Activated CD4-positive, alpha-beta T cell treated with anti-CD3 and anti-CD28 coated beads, Interleukin-10, Interleukin-2, amounts not matched to agents 100 ng/mL and 50 ng/mL, durations not matched to agents 16 hours and 8 hours (primary cell): ENCODE measurements around the gene TBC1D14.
A peak's percentile ranks its signal among the peaks of the same experiment; 100 is the strongest.
"Not testable (repeated sequence)": the region's sequence is repeated elsewhere in the genome, so short reads cannot be mapped to it uniquely, and the experiment has no call there.

Experiments
- DNase-seq: peaks from one replicate; pipeline ENCODE4 v3.0.0-alpha.2; 2020

The TBC1D14 gene

DNA sequence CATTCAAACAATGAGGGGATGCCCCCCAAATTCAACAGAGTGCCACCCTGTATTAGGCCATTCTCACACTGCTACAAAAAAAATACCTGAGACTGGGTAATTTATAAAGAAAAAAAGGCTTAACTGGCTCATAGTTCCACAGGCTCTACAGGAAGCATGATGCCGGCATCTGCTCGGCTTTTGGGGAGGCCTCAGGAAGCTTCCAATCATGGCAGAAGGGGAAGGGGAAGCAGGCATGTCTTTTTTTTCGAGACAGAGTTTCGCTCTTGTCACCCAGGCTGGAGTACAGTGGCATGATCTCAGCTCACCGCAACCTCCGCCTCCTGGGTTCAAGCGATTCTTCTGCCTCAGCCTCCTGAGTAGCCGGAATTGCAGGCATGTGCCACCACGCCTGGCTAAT, 18.7 kb upstream of the TBC1D14 start:
- not testable (repeated sequence) for DNase-seq

DNA sequence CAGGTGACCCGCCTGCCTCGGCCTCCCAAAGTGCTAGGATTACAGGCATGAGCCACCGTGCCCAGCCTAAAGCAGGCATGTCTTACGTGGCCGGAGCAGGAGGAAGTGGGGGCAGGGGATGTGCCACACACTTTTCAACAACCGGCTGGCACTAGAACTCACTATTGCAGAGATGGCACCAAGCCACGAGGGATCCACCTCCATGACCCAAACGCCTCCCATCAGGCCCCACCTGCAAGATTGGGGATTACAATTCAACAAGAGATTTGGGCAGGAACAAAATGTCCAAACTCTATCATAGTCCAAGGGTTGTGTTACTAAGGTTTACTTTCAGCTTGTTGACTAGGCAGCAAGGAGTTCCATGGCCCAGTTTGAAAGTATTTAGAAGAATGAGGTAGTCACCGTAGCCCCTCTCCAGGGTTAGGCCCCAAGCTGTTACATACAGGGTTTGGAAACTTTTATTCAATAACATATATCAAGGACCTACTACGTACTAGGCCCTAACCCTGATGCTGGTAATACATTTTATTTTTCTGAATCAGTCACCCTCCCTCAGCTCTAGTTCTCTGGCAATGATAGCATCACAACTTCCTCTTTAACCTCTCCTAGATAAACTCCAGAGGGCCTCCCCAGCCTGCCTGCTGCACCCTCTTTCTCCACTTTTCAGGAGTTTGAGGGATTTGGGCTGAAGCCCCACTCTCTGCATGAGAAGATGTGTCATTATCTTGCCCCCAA, 18.0 kb upstream of the TBC1D14 start:
- DNase-seq: peak; percentile 26

DNA sequence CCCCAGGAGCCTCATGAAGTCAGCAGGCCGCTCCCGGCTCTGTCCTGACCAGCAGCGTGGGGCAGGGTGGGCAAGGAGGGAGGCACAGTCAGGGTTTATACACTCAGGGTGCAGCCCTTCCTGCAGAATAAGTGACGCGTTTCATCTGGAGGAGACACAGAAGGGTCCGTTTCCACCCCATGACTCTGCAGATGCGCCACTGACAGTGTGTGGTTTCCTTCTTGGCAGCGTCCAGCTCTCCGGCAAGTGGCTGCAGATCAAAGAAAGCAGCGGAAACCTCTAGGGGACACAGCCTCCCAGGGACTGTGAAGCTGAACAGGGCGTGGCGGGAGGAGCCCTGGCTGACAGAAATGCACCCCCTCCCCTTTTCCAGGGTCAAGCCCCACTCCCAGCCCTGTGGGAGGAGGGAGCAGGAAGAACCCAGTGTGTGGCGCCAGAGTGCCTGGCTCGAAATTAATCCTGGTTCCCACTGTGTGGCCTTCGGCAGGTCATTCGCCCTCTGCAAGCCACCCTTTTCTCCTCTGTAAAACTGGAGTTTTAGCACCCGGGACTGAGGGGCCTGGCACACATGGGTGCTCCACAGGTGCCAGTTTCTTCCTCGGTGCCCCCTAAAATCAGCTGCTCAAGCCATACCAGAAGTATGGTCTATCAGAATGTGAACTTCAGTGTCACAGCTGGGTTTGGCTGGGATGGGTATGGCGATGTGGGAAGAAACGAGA, 17.3 kb upstream of the TBC1D14 start:
- peak; percentile 73 for DNase-seq

DNA sequence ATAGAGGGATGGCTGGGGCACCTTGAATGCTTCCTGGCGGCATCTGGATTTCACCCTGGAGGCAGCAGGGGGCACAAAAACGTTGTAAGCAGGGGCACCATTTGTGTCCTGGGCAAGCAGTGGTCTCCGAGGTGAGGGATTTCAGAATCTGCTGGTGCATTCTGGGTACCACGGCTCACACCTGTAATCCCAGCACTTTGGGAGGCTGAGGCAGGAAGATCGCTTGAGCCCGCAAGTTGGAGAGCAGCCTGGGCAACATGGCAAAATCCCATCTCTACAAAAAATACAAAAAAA, 16.8 kb upstream of the TBC1D14 start:
- no peak for DNase-seq

DNA sequence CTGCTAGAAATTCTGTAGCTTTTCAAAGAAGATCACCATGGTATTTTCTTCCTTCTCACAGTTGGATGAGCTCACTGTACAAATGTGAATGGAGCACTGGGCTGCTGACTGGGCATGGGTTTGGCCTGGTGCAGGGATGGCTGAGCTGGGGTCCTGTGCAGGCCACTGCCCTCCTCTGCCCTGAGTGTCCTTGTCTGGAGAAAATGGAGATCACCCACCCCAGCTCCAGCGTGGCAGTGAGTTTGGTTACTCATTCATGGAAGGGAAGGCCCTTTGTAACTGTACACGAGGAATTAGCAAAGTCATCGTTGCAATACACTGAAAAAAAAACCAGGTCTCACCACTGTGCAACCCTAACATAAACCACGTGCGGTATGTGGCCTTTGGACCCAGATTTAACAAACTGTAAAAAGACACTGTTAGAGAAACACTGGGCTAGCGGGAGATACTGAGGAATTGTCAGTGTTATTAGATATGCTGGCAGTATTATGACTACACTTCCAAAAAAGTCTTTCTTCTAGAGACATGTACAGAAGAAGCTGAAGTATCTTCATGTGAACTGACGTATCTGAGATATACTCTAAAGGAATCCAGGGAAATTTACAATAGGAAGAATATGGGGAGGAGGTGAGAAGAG, 16.1 kb upstream of the TBC1D14 start:
- DNase-seq: peak; percentile 58

DNA sequence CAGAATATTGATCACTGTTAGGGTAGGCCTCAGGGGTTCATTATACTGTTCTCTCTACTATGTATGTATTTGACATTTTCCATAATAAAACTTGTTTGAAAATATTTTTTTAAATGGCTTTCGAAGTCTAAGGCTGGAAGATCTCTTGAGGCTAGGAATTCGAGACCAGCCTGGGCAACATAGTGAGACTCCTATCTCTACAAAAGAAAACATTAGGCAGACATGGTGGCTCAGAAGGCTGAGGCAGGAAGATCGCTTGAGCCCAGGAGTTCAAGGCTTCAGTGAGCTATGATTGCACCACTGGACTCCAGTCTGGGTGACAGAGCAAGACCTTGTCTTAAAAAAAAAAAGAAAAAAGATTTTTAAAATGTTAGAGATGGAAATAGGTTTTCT, 15.5 kb upstream of the TBC1D14 start:
- no peak for DNase-seq

DNA sequence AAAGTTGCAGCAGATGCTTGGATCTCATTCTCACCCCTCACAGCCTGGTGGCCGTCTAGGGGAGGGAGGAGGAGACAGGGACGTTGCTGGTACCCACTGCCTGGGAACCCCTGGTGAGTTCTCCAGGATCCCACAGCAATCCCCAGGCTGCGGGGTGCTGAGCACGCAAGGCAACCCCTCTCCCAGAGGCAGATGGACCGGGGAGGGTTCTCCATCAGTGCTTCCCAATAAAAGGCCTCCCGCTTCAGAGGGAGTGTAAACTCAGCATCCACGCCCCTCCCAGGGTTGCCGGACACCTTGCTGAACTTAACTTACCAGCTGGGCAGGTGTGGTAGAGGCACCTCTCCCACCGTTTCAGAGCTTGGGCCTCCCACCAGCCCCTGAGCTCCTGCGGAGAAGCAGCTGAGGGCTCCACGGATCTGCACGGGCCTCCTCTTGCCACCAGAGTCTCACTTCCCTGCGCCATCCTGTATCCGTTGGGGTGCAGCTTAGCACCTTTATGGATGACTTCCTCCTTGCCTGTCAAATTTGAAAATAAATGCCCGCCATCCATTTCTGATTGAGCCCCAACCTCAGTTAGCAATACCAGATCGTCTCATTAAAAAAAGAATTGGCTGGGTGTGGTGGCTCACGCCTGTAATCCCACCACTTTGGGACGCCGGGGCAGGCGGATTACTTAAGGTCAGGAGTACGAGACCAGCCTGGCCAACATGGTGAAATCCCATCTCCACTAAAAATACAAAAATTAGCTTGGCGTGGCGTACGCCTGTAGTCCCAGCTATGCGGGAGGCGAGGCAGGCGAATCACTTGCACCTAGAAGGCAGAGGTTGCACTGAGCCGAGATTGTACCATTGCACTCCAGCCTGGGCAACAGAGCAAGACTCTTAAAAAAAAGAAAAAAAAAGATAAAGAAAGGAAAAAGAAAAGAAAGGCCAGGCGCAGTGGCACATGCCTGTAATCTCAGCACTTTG, 14.8 kb upstream of the TBC1D14 start:
- no peak for DNase-seq

DNA sequence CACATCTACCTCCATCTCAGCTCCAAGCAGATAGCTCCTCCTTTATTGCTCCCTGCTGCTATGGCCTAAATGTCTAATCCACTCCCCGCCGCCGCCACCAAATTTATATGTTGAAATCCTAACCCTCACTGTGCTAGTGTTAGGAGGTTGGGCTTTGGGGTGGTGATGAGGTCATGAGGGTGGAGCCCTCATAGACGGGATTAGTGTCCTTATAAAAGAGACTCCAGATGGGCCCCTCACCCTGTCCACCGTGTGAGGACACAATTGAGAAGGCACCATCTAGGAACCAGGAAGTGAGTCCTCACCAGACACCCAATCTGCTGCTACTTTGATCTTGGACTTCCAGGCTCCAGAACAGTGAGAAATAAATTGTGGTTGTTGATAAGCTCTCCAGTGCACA, 13.6 kb upstream of the TBC1D14 start:
- DNase-seq: no peak

DNA sequence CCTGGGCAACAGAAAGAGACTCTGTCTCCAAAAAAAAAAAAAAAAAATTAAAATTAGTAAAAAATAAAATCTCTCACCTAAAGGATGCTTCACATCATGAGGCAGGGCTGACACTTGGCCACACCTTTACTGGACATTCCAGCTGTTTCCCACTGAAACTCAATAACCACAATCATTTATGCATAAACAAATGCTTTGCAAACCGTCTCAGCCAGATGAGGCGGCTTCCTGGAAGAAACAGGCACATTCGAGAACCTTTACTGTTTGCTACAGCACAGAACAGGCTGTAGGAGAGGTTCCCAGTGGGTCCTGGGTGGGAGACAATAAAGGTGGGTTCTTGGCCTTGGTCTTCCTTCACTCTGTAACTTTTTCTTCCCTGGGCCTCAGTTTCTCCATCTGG, 10.9 kb upstream of the TBC1D14 start:
- peak; percentile 68 for DNase-seq

DNA sequence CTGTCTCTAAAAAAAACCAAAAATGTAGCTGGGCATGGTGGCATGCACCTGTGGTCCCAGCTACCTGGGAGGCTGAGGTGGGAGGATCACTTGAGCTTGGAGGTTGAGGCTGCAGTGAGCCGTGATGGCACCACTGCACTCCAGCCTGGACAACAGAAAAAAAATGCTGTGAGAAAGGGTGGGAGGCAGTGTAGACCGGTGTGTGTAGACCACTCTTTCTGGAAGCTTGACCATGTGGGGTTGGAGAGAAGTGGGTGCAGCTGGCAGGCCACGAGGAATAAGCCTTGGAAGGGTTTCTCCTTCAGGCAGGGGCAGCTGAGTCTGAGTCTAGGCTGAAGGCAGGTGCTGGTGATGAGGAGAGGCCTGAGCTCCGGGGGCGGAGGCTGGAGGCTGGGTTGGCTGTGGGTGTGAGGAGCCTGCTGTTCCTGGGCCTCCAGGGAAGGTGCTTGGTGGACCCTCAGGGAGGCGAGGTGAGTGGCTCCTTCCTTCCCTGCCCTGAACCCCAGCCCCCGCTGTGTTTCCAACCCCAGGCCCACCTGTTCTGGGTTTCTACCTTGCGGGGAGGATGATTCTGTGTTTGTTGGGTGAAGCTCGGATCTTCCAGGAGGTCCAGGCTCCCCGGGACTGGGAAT, 9.3 kb upstream of the TBC1D14 start:
- no peak for DNase-seq

DNA sequence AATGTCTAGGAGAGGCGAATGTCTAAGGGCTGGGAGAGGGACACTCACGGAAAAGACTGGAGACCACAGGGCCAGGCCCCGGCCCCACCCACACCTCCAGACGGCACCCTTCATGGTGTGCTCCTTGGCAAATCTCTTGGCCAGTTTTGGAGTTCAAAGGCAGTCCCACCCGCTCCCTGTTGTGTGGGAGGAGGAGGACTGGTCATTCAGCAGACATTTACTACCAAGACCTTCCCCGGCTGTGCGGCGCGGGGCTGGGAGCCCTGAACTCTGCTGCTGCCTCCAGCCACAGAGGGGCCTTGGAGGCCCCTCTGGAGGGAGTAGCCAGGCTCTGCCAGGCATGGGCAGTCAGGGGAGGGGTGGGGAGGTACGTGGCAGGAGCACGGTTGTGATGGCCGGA, 8.7 kb upstream of the TBC1D14 start:
- no peak for DNase-seq

DNA sequence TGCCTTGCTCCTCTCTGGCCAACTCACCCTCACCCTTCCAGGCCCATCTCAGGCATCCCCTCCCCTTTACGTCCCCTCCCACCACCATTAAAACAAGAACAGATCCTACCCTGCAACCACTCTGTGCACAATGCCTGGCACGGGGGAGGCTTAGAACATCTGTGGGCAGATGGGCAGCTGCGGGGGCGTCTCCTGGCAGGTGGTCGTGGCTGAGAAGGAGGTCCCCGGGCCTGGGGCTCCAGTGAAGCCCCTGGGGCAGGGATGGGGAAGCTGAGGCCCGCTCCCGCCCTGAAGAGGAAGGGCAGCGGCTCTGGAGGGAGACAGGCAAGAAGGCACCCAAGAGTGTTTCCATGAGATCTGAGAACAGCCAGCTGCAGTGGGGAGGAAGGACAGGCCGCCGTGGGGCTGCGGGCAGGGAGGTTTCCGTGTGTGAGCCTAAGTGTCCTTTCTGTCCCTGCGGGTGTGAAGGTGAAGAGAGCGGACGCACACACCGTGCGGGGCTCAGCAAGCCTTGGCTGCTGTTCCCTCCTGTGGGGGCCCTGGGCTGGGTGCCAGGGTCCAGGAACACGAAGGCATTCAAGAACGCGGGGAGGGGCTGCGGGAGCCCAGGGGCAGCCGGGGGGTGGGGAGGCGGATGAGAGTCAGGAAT, 7.8 kb upstream of the TBC1D14 start:
- DNase-seq: no peak

DNA sequence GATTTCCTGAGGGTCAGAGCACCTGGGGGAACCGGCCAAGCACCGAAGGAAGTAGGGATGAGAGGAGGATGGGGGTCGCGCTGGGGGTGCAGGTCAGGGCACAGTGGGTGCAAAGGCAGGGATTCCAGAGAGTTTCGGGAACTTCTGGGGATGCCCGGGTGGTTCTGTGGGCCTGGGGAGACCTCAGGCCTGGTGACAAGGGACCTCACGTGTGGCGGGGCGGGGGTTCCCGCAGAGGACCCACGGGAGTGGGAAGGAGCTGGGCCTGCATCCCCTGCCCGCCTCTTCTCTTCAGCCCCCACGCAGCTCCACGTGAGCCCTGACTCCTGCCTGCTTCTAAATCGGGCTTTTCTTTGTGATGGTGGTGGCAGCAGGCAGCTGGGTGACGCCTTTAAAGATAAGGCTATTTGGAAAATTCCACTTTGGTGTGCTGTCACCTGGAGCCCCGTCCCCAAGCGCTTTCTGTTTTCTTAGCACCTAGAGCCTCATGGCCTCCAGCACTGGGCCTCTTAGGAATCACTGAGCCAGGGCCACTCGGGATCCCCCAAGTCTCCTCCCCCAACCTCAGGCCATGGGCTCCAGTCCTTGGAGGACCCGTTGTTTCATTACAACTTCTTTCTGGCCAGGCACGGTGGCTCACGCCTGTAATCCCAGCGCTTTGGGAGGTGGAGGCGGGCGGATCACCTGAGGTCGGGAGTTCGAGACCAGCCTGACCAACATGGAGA, 7.1 kb upstream of the TBC1D14 start:
- no peak for DNase-seq

DNA sequence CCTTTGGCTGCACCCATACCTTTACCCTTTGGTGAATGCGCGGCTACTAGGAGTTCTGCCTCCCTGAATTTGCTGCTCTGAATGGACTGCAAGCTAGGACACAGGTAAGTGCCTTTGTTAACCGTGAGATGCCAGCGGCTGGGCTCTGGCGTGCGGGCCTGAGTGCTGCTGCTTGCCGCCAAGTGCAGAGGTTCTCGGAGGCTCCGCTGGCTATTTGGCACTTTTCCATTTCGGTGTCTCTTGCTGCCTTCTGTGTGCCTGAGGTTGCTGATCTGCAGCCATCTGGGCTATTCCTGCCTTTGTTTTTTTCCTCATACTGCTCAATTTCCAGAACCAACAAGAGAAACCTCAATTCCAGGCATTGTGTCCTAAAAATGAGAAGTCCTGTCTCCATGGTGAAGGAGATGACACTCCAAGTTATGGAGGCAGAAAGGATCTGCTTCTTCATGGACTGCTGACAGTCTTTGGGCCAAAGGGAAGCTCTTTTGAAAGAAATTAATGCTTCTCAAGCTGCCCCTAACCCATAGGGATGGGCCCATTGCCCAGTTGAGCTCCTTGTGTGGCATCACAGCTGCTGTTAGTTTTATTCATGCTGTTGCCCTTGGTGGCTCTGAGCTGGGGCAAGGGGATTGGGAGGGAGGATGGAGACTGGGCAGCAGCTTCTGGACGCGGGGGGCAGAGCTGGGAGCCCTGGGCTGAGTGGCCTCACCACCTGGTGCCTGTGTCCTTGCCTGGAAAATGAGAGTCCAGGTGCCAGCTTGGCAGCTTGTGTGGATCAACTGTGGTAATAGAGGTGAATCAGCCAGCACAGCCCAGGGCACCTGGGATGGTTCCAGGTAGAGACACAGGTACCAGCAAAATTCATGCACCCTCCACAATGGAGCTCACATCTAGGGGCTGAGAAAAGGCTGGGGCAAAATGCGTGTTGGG, 3.8 kb upstream of the TBC1D14 start:
- no peak for DNase-seq

DNA sequence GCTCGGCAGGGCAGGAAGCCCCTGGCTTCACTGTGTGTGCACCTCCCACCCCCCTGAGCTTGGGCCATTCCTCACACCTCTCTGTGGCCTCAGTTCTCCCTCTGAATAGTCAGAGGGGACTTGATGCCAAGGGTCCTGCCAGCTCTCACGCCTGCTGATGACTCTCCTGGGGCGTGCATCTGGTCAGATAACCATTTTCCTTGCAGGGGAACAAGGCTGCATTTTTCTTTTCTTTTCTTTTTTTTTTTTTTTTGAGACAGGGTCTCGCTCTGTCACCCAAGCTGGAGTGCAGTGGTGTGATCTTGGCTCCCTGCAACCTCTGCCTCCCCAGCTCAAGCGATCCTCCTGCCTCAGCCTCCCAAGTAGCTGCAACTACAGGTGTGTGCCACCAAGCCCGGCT, 3.1 kb upstream of the TBC1D14 start:
- not testable (repeated sequence) for DNase-seq

DNA sequence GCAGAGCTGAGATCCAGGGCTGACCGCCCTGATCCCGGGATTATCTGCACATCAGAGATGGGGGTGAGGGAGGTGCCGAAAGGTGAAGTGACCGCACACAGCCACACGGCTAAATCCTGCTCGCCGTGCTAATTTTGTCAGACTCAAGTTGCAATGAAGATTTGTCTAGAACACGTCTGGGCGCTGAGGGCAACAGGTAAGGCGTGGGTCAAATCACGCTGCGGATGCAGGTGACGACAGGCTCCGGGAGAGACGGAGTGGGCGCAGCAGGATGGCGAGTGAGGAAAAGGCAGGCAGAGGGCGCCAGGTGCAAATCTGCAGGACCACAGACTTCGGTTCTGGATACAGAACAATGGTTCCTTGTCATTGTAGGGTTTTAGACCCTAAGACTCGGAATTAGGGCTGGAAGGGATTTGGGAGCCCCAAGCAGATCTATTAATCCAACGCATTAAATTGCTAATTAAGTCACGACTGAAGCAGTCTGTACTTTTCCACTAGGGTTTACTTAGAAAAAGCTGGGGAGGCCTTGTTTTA, 1.9 kb upstream of the TBC1D14 start:
- DNase-seq: no peak

DNA sequence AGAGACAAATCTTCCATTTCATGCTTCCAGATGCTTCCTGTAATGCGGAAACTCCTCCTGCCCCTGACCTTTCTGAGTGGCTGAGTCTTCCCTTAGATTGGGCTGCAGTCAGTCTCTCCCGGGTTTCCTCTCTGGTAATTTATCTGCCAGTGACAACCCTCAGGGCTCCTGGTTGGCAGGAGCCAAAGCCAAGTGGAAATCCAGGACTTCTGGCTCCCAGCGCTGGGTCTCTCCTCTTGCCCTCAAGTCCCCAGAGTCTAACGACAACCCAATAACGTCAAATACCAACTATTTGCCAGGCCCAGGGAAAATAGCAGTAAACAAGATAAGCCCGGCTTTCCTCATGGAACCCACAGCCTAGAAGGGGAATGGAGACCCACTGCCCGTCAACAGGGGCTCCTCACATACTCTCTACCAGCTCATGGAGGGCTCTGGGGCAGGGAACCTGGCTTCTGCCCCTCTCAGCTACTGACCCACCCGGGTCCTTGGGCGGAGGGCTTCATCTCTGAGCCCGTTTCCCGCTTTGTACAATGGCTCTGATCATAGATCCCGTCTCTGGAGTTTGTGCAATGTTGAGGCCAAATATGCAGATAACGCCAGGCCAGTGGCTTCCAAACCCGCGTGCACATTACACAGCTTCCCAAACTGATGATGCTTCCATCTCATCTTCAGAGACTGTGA, 1.1 kb upstream of the TBC1D14 start:
- DNase-seq: no peak

DNA sequence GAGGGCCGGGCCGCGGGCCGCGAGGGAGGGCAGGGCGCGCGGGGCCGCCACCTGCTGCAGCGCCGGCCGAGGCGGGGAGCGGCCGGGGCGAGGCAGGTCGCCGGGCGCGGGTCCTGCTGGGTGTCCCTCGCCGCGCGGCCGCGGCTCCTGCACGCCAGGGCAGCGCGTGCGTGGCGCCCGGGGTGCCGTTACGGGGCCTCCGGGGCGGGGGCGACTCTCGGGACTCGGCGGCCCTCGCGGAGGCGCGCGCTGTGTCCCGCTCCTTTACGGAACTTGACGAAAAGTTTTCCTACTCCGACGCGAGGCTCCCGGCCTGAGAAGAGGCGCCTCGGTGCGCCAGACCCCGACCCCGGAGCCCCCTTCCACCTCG, 329 bp downstream of the TBC1D14 start:
- peak; percentile 31 for DNase-seq

DNA sequence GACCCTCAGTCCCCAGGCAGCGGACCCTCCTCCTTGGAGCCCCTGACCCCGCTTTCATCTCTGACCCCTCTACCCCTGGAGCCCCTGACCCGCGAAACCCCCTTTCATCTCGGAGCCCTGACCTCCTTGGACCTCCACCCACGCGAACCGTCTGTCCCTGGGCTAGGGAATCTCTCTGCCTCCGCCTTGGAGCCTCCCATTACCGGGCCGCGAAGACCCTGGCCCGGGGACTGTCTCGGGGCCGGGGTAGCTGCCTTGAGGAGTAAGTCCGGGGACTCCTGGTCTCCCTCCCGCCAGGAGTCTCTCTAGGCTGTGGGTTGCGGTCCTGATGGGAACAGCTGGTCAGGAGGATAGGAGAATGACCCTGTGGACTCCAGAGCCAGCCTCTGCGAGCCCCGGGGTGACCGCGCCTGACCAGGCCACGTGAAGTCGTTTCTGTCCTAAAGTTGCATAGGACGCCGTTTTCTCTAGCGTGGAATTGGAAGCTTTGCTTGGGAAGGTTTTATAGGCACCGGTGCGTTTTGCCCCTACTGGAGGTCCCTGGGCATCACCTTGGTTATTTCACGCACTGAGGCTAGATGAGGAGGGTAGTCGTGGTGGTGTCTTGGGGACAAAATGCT, 824 bp downstream of the TBC1D14 start:
- DNase-seq: no peak
